Kidney glomerular epithelial cell (primary cell): Measurements from ENCODE around the gene PTDSS2.
"Not testable (repeated sequence)": the region's sequence is repeated elsewhere in the genome, so short reads cannot be mapped to it uniquely, and the experiment has no call there.

Source experiments
- DNase-seq: peaks from one replicate; lab custom pipeline; 2025; lab: John Stamatoyannopoulos, UW

PTDSS2 gene

GRCh38 chr11:507727-508515, 57.8 kb downstream of the PTDSS2 start:
- no peak for DNase-seq

- DNase-seq, result no peak
Observed at GRCh38 chr11:508956-509355, 58.9 kb downstream of the PTDSS2 start.

- no peak for DNase-seq
Observed at GRCh38 chr11:512761-513595, 62.9 kb downstream of the PTDSS2 start.

DNA sequence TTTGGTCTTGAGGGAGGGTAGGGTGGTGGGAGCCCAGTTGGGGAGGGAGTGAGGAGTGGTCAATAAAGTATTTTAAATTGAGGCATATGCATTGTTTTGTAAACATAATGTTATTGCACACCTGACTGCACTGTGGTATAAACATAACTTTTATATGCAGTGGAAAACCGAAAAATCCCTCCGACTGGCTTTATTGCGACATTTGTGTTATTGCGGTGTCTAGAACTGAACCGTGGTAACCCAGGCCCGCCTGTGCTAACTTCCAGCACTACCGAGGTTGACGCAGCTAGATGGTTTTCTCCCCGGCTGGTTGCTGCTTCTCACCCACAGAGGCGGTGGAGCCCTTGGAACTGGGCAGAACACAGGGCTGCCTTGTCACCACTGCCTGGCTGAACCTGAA, 64.5 kb downstream of the PTDSS2 start:
- no peak for DNase-seq

GRCh38 chr11:515131-515530, 65.1 kb downstream of the PTDSS2 start:
- DNase-seq, result no peak

GRCh38 chr11:516400-516799, 66.3 kb downstream of the PTDSS2 start:
- DNase-seq, result no peak

DNA sequence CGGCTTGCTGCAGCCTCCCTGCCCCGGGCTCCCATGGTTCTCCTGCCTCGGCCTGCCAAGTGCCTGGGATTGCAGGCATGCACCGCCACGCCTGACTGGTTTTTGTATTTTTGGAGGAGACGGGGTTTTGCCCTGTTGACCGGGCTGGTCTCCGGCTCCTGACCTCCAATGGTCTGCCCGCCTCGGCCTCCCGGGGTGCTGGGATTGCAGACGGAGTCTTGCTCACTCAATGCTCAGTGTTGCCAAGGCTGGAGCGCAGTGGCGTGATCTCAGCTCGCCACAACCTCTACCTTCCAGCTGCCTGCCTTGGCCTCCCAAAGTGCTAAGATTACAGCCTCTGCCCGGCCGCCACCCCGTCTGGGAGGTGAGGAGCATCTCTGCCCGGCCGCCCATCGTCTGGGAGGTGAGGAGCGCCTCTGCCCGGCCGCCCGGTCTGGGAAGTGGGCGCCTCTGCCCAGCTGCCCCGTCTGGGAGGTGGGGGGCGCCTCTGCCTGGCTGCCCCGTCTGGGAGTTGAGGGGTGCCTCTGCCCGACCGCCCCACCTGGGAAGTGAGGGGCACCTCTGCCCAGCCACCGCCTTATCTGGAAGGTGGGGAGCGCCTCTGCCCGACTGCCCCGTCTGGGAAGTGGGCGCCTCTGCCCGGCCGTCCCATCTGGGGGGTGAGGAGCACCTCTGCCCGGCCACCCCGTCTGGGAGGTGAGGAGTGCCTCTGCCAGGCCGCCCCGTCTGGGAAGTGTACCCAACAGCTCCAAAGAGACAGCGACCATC, 67.0 kb downstream of the PTDSS2 start:
- DNase-seq, result not testable (repeated sequence)

DNA sequence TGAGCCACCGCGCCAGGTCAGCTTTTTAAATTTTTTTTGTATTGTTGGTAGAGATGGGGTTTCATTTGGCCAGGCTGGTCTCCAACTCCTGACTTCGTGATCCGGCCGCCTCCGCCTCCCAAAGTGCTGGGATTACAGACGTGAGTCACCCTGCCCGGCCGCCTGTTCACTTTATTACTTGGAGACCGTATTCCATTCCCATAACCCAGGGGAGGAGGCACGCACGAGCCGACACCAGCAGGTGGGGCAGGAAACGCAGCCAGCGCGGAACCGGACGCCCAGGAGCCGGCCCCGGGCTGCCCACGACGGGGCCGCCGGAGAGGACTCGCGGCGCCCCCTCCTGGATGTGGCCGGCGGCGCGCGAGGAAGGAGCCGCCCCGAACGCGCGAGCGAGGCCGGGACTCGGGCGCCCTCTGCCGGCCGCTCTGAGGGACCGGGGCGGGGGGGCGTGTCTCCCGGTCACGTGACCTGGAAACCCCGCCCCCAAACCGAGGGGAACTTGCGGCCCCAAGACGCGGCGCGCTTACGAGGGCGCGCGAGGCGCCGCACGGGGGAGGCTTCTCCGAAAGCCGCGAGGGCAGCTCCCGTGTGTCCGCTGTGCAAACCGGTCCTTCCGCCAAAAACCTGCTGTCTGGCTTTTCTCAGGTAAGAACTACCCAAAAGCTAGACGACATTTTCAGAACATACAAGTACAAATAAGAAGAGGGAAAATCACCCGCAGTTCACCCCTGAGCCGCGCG, 68.6 kb downstream of the PTDSS2 start:
- peak; percentile 88 for DNase-seq

- no peak for DNase-seq
Observed at GRCh38 chr11:520428-521176, 70.5 kb downstream of the PTDSS2 start.

- no peak for DNase-seq
Observed at GRCh38 chr11:521177-521688, 71.2 kb downstream of the PTDSS2 start.

DNA sequence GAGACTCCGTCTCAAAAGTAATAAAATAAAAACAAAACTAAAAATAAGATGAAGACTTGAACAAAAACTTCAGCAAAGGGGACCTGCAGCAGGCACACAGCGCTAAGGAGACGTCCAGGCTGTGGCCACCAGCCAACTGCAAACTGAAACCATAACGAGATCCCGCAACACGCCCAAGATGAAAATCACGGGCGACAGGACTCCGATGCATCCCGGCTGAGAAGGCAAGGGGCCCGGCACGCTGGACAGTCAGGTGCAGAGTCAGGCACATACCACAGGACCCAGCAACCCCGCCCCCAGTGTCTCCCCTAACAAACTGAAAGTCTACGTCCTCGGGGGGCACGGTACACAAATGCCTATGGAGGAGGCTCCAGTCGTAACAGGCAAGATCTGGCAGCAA, 76.1 kb downstream of the PTDSS2 start:
- DNase-seq, result no peak

GRCh38 chr11:528166-528814, 78.2 kb downstream of the PTDSS2 start:
- no peak for DNase-seq

- DNase-seq, result no peak
Observed at GRCh38 chr11:528815-529727, 79.0 kb downstream of the PTDSS2 start.

GRCh38 chr11:529728-530411, 79.8 kb downstream of the PTDSS2 start:
- DNase-seq, result no peak

DNA sequence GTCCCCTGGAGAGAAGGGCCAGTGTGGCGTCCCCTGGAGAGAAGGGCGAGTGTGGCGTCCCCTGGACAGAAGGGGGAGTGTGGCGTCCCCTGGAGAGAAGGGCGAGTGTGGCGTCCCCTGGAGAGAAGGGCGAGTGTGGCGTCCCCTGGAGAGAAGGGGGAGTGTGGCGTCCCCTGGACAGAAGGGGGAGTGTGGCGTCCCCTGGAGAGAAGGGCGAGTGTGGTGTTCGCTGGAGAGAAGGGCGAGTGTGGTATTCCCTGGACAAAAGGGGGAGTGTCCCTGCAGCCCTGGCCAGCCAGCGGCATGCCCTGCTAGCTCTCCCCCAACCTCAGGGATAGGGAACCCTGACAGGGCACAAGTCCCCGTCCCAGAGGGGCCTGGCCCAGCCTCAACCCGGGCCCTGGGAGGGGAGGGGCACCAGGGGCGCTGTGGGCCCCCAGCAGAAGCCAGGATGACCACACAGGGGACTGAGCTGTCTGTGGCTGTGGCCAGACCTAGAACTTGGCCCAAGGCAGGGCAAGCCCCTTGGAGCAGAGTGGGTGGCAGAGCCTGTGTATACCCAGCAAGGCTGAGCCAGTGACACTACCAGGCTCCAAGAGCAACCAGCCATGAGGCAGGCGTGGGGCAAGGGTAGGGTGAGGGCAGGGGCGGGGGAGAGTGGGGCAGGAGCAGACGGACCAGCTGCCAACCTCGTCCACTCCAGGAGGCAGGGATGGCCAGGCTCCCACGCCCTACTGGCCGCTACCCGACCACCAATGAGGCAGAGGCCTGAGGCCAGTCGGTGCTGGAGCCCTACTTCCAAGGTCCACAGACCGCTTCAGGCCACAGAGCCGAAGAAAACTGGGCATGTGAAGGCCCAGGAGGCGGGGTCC, 81.1 kb downstream of the PTDSS2 start:
- no peak for DNase-seq

GRCh38 chr11:531919-532526, 81.9 kb downstream of the PTDSS2 start:
- no peak for DNase-seq

GRCh38 chr11:532527-532985, 82.5 kb downstream of the PTDSS2 start:
- no peak for DNase-seq
